ENCODE results near the gene CACNA2D4. TPM values are rescaled to one million over a fixed set of nuclear protein-coding genes. Genes with fewer than 3 reads are reported as not detected.

CACNA2D4 gene
- total and polyA plus RNA-seq, 4 donors: 0.95 to 1.8 (median 1.7) TPM

GRCh38 chr12:1842905-1843640 is 75.4 kb downstream of the CACNA2D4 start:
- Histone ChIP-seq H3K4me1 (ENCODE audit: control insufficient read depth, insufficient read depth, low read length) (peaks cover 37% of the 10 kb centered on the region), H3K36me3 (ENCODE audit: control insufficient read depth, insufficient read depth, low read length) (no peaks in the 10 kb centered on the region), H3K27ac (ENCODE audit: low read depth, low read length) (no peak overlapping the region), H3K9me3 (ENCODE audit: control insufficient read depth, insufficient read depth, low read length) (no peaks in the 10 kb centered on the region), H3K4me3 (ENCODE audit: low read depth, low read length) (no peak overlapping the region), H3K27me3 (ENCODE audit: control insufficient read depth, insufficient read depth, low read length) (no peaks in the 10 kb centered on the region)
- DNase-seq (ENCODE audit: low read depth in 4 of 6, low spot score in 6 of 6): no peak
- 78% methylated on average over 11 of the region's 16 CpGs for WGBS (ENCODE audit: insufficient coverage)

DNA sequence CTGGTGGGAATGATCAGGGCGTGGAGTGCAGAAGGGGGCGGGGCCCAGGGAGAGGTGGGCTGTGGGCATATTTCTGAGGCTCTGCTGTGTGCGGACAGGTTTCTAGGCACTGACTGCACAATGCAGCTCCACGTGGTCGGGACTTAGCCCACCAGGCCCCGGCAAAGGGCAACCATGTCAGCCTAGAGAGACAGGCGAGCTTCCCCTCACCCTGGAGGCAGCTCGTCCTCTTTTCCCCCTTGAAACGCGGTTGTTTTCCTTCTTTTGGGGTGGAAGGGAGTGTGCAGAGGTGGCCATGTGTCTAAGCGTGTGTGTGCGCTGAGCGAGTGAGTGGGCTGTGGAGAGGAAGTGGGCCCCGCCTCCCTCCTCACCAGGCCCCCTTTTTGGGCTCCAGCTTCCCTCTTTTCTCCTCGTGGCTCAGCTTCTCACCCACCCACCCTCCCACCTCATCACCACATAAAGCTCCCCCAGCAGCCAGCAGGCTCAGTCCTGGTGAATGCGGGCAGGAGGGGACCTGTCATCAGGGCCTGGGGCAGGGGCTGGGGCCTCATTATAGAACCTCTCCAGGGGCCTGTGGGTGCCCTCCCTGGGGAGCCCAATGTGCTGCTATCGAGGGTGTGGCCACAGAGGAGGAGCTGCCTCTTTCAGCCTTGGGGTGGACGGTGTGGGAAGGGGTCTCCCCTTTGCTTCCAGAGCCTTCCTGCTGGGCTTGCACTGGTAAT is 76.1 kb downstream of the CACNA2D4 start:
- no peaks in the 10 kb centered on the region for H3K27me3 ChIP-seq (ENCODE audit: control insufficient read depth, insufficient read depth, low read length)
- no peaks in the 10 kb centered on the region for H3K36me3 ChIP-seq (ENCODE audit: control insufficient read depth, insufficient read depth, low read length)
- H3K9me3 ChIP-seq (ENCODE audit: control insufficient read depth, insufficient read depth, low read length): no peaks in the 10 kb centered on the region
- DNase-seq (ENCODE audit: low read depth in 4 of 6, low spot score in 6 of 6): no peak
- peaks cover 45% of the 10 kb centered on the region for H3K4me1 ChIP-seq (ENCODE audit: control insufficient read depth, insufficient read depth, low read length)
- no peak overlapping the region for H3K27ac ChIP-seq (ENCODE audit: low read depth, low read length)
- 91% methylated on average over 10 of the region's 18 CpGs for WGBS (ENCODE audit: insufficient coverage)
- H3K4me3 ChIP-seq (ENCODE audit: low read depth, low read length): no peak overlapping the region

DNA sequence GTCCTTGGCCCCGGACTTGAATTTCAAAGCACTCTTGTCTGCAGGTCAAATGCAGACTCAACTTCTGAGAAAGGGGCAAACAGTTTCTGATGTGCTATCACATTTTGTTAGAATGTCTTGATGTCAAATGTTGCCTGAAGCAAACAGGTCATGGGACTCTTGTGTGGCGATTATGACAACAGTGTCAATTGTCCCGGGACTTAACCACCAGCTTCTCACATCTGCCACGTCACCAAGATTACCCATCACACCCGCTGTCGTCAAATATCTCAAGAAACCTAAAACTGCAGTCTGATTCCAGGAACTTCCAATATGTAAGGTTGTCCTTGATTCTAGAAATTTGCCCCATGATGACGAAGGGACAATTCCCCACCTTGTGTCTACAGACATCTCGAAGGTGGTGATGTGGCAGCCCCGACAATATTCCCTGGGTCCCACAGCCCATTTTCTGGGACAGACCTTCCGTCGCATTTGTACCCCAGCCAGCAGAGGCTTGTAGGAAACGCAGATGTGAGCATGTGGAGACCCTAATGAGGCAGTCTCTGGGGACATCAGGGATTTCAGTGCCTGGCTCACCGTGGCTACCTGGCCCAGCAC is 76.8 kb downstream of the CACNA2D4 start:
- H3K4me1 ChIP-seq (ENCODE audit: control insufficient read depth, insufficient read depth, low read length): peaks cover 51% of the 10 kb centered on the region
- no peaks in the 10 kb centered on the region for H3K27me3 ChIP-seq (ENCODE audit: control insufficient read depth, insufficient read depth, low read length)
- H3K36me3 ChIP-seq (ENCODE audit: control insufficient read depth, insufficient read depth, low read length): no peaks in the 10 kb centered on the region
- no peaks in the 10 kb centered on the region for H3K9me3 ChIP-seq (ENCODE audit: control insufficient read depth, insufficient read depth, low read length)
- H3K27ac ChIP-seq (ENCODE audit: low read depth, low read length): no peak overlapping the region
- WGBS (ENCODE audit: insufficient coverage): 84% methylated on average over 12 of the region's 13 CpGs
- no peak for DNase-seq (ENCODE audit: low read depth in 4 of 6, low spot score in 6 of 6)
- H3K4me3 ChIP-seq (ENCODE audit: low read depth, low read length): no peak overlapping the region

GRCh38 chr12:1840981-1841425 is 77.4 kb downstream of the CACNA2D4 start:
- H3K27ac ChIP-seq (ENCODE audit: low read depth, low read length): no peak overlapping the region
- H3K9me3 ChIP-seq (ENCODE audit: control insufficient read depth, insufficient read depth, low read length): no peaks in the 10 kb centered on the region
- H3K4me1 ChIP-seq (ENCODE audit: control insufficient read depth, insufficient read depth, low read length): peaks cover 58% of the 10 kb centered on the region
- WGBS (ENCODE audit: insufficient coverage): 91% methylated on average over 16 of the region's 16 CpGs
- H3K27me3 ChIP-seq (ENCODE audit: control insufficient read depth, insufficient read depth, low read length): no peaks in the 10 kb centered on the region
- no peak for DNase-seq (ENCODE audit: low read depth in 4 of 6, low spot score in 6 of 6)
- H3K4me3 ChIP-seq (ENCODE audit: low read depth, low read length): no peak overlapping the region
- H3K36me3 ChIP-seq (ENCODE audit: control insufficient read depth, insufficient read depth, low read length): peaks cover under 1% of the 10 kb centered on the region

DNA sequence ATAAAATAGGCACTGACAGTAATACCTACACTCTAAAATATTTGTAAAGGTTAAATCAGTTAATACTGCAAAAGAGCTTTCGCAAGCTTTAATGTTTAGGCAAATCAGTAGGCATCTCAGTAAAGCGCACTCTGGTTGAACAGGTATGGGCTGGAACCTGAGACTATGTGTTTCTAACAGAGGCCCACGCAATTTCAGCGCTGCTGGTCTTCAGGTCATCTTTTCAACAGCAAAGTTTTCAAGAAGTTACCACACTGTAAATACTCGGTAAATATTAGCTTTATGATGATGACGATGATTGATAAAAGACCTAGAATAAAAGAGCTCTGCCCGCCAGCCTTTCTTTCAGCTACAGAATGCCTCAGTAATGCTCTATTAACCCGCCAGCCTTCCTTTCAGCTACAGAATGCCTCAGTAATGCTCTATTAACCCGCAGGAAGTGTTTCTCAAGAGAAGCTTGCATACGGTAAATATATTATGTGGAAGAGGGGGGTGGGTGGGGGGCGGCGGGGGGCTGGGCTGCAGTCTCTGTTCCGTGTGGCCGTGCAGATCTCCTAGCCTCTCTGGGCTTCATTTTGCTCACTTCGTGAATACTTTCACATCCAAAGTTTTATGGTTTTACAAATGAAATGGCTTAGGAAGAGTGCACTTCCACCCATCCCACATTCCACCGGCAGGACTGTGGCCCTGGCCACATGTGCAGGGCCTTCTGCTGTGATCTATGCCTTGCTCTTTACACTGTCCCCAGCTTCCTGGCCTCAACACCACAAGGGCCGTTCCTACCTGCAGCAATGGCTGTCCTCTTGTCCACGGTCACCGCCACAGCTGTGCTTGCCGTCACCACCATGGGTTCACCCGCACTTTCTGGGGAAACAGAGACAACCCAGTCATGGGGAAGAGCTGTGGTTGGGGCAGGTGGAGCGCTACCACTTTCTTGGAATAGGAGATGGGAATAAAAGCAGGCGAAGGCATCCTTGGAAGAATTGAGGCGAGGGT is 78.2 kb downstream of the CACNA2D4 start:
- no peak overlapping the region for H3K27ac ChIP-seq (ENCODE audit: low read depth, low read length)
- H3K36me3 ChIP-seq (ENCODE audit: control insufficient read depth, insufficient read depth, low read length): peaks cover 8% of the 10 kb centered on the region
- H3K27me3 ChIP-seq (ENCODE audit: control insufficient read depth, insufficient read depth, low read length): no peaks in the 10 kb centered on the region
- peak in 1 of 6 donors; percentile 81 for DNase-seq (ENCODE audit: low read depth in 4 of 6, low spot score in 6 of 6)
- no peak overlapping the region for H3K4me3 ChIP-seq (ENCODE audit: low read depth, low read length)
- WGBS (ENCODE audit: insufficient coverage): 84% methylated on average over 10 of the region's 24 CpGs
- H3K9me3 ChIP-seq (ENCODE audit: control insufficient read depth, insufficient read depth, low read length): no peaks in the 10 kb centered on the region
- H3K4me1 ChIP-seq (ENCODE audit: control insufficient read depth, insufficient read depth, low read length): peaks cover 62% of the 10 kb centered on the region

DNA sequence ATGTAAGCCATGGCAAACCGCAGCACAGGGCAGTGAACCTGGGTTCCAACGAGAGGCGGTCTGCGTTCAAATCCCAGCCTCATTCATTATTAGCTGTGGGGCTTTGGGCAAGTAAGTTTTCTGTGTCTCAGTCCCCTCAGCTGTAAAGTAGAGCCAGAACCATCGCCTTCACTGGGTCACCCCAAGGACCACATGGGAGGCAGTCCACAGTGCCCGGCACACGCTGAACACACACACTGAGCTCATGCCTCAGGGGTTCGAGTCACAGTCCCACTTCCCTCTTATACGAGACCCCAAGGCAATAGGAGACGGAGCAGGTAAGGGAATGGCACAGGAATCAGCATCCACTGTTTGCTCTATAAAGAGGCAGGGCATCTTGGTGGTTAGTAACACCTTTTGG is 79.0 kb downstream of the CACNA2D4 start:
- Histone ChIP-seq H3K4me1 (ENCODE audit: control insufficient read depth, insufficient read depth, low read length) (peaks cover 59% of the 10 kb centered on the region), H3K27ac (ENCODE audit: low read depth, low read length) (no peak overlapping the region), H3K36me3 (ENCODE audit: control insufficient read depth, insufficient read depth, low read length) (peaks cover 15% of the 10 kb centered on the region), H3K27me3 (ENCODE audit: control insufficient read depth, insufficient read depth, low read length) (no peaks in the 10 kb centered on the region), H3K4me3 (ENCODE audit: low read depth, low read length) (no peak overlapping the region), H3K9me3 (ENCODE audit: control insufficient read depth, insufficient read depth, low read length) (no peaks in the 10 kb centered on the region)
- DNase-seq (ENCODE audit: low read depth in 4 of 6, low spot score in 6 of 6): no peak
- 89% methylated on average over 5 of the region's 10 CpGs for WGBS (ENCODE audit: insufficient coverage)

DNA sequence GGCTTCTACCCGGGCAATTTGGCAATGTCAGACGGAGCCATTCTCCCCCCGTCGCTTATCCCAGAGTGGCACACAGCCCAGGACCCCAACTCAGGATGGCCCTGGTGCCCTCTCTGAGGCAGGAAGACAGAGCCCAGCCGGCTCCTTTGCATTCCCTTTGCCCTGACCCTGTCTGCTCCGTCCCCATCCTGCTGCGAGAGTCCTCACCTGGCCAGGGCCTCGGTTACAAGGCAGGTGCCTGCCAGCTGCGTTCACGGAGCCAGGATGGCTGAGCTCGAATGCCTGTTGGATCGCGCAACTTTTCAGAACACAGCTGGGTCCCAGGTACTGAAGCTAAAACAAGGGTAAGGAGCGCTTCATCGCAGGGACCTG is 79.5 kb downstream of the CACNA2D4 start:
- DNase-seq (ENCODE audit: low read depth in 4 of 6, low spot score in 6 of 6): peak in 1 of 6 donors; percentile 32
- 72% methylated on average over 15 of the region's 15 CpGs for WGBS (ENCODE audit: insufficient coverage)
- Histone ChIP-seq H3K27me3 (ENCODE audit: control insufficient read depth, insufficient read depth, low read length) (no peaks in the 10 kb centered on the region), H3K4me3 (ENCODE audit: low read depth, low read length) (no peak overlapping the region), H3K9me3 (ENCODE audit: control insufficient read depth, insufficient read depth, low read length) (no peaks in the 10 kb centered on the region), H3K4me1 (ENCODE audit: control insufficient read depth, insufficient read depth, low read length) (peaks cover 54% of the 10 kb centered on the region), H3K36me3 (ENCODE audit: control insufficient read depth, insufficient read depth, low read length) (peaks cover 19% of the 10 kb centered on the region), H3K27ac (ENCODE audit: low read depth, low read length) (no peak overlapping the region)

GRCh38 chr12:1838205-1838993 is 80.1 kb downstream of the CACNA2D4 start:
- H3K27ac ChIP-seq (ENCODE audit: low read depth, low read length): peak overlapping the region; percentile 52
- WGBS (ENCODE audit: insufficient coverage): 29% methylated on average over 22 of the region's 26 CpGs
- peak in 3 of 6 donors; percentile 50 to 92 (median 85) for DNase-seq (ENCODE audit: low read depth in 4 of 6, low spot score in 6 of 6)
- H3K9me3 ChIP-seq (ENCODE audit: control insufficient read depth, insufficient read depth, low read length): no peaks in the 10 kb centered on the region
- no peaks in the 10 kb centered on the region for H3K27me3 ChIP-seq (ENCODE audit: control insufficient read depth, insufficient read depth, low read length)
- peaks cover 57% of the 10 kb centered on the region for H3K4me1 ChIP-seq (ENCODE audit: control insufficient read depth, insufficient read depth, low read length)
- H3K36me3 ChIP-seq (ENCODE audit: control insufficient read depth, insufficient read depth, low read length): peaks cover 19% of the 10 kb centered on the region
- H3K4me3 ChIP-seq (ENCODE audit: low read depth, low read length): no peak overlapping the region
